ENCODE measurements around the gene WBP4. TPM values are rescaled to one million over a fixed set of nuclear protein-coding genes. Genes with fewer than 3 reads are reported as not detected.

The WBP4 gene
- total RNA-seq, 4 donors from 2014 or later, result 15.3 to 23.2 (median 18.5) TPM

- no peaks in the 10 kb centered on the region for H3K27me3 ChIP-seq
- intact Hi-C loops (cut with DNase I), result no loop called here
- H3K36me3 ChIP-seq, result no peaks in the 10 kb centered on the region
- DNase-seq (ENCODE audit: extremely low spot score), result no peak
- TF ChIP-seq POLR2A (IDR thresholded peaks at IDR 0.05; ENCODE audit: low read depth) (no peak), EP300 (IDR thresholded peaks at IDR 0.05) (no peak), CTCF (IDR thresholded peaks at IDR 0.05) (no peak)
- no peaks in the 10 kb centered on the region for H3K4me1 ChIP-seq
- H3K4me3 ChIP-seq, result no peak overlapping the region
- H3K9me3 ChIP-seq, result no peaks in the 10 kb centered on the region
- no peak overlapping the region for H3K27ac ChIP-seq (replicated peaks in 1 of 4)
These were observed 38.7 kb downstream of the WBP4 start for GRCh38 chr13:41099986-41100385.

GRCh38 chr13:41107104-41107571, 45.8 kb downstream of the WBP4 start:
- DNase-seq (ENCODE audit: extremely low spot score), result no peak
- no peak overlapping the region for H3K27ac ChIP-seq (replicated peaks in 1 of 4)
- WGBS, result 89% methylated on average over 12 of the region's 15 CpGs
- no peak overlapping the region for H3K4me3 ChIP-seq
- H3K36me3 ChIP-seq, result no peaks in the 10 kb centered on the region
- H3K27me3 ChIP-seq, result no peaks in the 10 kb centered on the region
- H3K9me3 ChIP-seq, result peaks cover 0 to under 1% (median 0%) of the 10 kb centered on the region in 4 donors
- no peaks in the 10 kb centered on the region for H3K4me1 ChIP-seq
- TF ChIP-seq POLR2AphosphoS5 (IDR thresholded peaks at IDR 0.05), result no peak
- no peak for TF ChIP-seq EP300 (IDR thresholded peaks at IDR 0.05)
- TF ChIP-seq POLR2A (IDR thresholded peaks at IDR 0.05; ENCODE audit: low read depth), result no peak
- no peak for TF ChIP-seq CTCF (IDR thresholded peaks at IDR 0.05)
- intact Hi-C loops (cut with DNase I), result no loop called here

GRCh38 chr13:41107584-41108014, 46.3 kb downstream of the WBP4 start:
- peaks cover 0 to 5% (median 0%) of the 10 kb centered on the region in 4 donors for H3K9me3 ChIP-seq
- no peaks in the 10 kb centered on the region for H3K27me3 ChIP-seq
- H3K36me3 ChIP-seq, result no peaks in the 10 kb centered on the region
- intact Hi-C loops (cut with DNase I), result no loop called here
- WGBS, result 96% methylated on average over 5 of the region's 7 CpGs
- no peak overlapping the region for H3K27ac ChIP-seq (replicated peaks in 1 of 4)
- no peaks in the 10 kb centered on the region for H3K4me1 ChIP-seq
- H3K4me3 ChIP-seq, result no peak overlapping the region
- DNase-seq (ENCODE audit: extremely low spot score), result no peak
- TF ChIP-seq EP300 (IDR thresholded peaks at IDR 0.05) (no peak), POLR2AphosphoS5 (IDR thresholded peaks at IDR 0.05) (no peak), POLR2A (IDR thresholded peaks at IDR 0.05; ENCODE audit: low read depth) (no peak), CTCF (IDR thresholded peaks at IDR 0.05) (no peak)

GRCh38 chr13:41111454-41111853, 50.1 kb downstream of the WBP4 start:
- intact Hi-C loops (cut with DNase I), result no loop called here
- no peak for DNase-seq (ENCODE audit: extremely low spot score)
- Histone ChIP-seq H3K36me3 (no peaks in the 10 kb centered on the region), H3K9me3 (peaks cover 0 to 6% (median 0%) of the 10 kb centered on the region in 4 donors), H3K4me1 (no peaks in the 10 kb centered on the region), H3K27me3 (no peaks in the 10 kb centered on the region), H3K27ac (replicated peaks in 1 of 4) (no peak overlapping the region), H3K4me3 (no peak overlapping the region)
- TF ChIP-seq POLR2A (IDR thresholded peaks at IDR 0.05; ENCODE audit: low read depth) (no peak), EP300 (IDR thresholded peaks at IDR 0.05) (no peak), POLR2AphosphoS5 (IDR thresholded peaks at IDR 0.05) (no peak), CTCF (IDR thresholded peaks at IDR 0.05) (no peak)
- 97% methylated on average over 7 of the region's 7 CpGs for WGBS

GRCh38 chr13:41117869-41118268, 56.6 kb downstream of the WBP4 start:
- H3K27ac ChIP-seq (replicated peaks in 1 of 4), result no peak overlapping the region
- no peak overlapping the region for H3K4me3 ChIP-seq
- H3K4me1 ChIP-seq, result peaks cover 0 to 8% (median 3%) of the 10 kb centered on the region in 4 donors
- H3K9me3 ChIP-seq, result no peaks in the 10 kb centered on the region
- intact Hi-C loops (cut with DNase I), result no loop called here
- no peaks in the 10 kb centered on the region for H3K36me3 ChIP-seq
- DNase-seq (ENCODE audit: extremely low spot score), result no peak
- TF ChIP-seq POLR2AphosphoS5 (IDR thresholded peaks at IDR 0.05) (no peak), EP300 (IDR thresholded peaks at IDR 0.05) (no peak)
- H3K27me3 ChIP-seq, result no peaks in the 10 kb centered on the region
- 90% methylated on average over 4 of the region's 4 CpGs for WGBS

All from esophagus muscularis mucosa (tissue), 4 donors.